Neural progenitor cell (in vitro differentiated cells): ENCODE measurements around the gene CCL3. TPM values are rescaled to one million over a fixed set of nuclear protein-coding genes. Genes with fewer than 3 reads are reported as not detected.
A peak's percentile ranks its signal among the peaks of the same experiment; 100 is the strongest.

Experiments used
- DNase-seq: peaks from one replicate; pipeline ENCODE4 v3.0.0-alpha.2; 2016; ENCODE audit warnings: low spot score
- H2AFZ ChIP-seq: fragments of 200-600 bp; sonication (generic); replicated peaks from 2 replicates; pipeline ENCODE4 v1.6.1; 2016; ENCODE audit warnings: antibody characterized with exemption
- H3F3A ChIP-seq: fragments of 200-600 bp; sonication (generic); 2 replicates; pipeline ENCODE4 v1.6.1; 2016; ENCODE audit warnings: antibody characterized with exemption, low read depth
- H3K27ac ChIP-seq: fragments of 200-600 bp; sonication (generic); 2 replicates; pipeline ENCODE4 v1.5.1; 2016; ENCODE audit warnings: mild to moderate bottlenecking
- H3K27me3 ChIP-seq: fragments of 200-600 bp; sonication (generic); 2 replicates; pipeline ENCODE4 v1.6.1; 2016; ENCODE audit warnings: mild to moderate bottlenecking, moderate library complexity
- H3K36me3 ChIP-seq: fragments of 200-600 bp; sonication (generic); 2 replicates; pipeline ENCODE4 v1.5.1; 2016
- H3K4me1 ChIP-seq: fragments of 200-600 bp; sonication (generic); 2 replicates; pipeline ENCODE4 v1.6.1; 2016; ENCODE audit warnings: mixed run types
- H3K4me2 ChIP-seq: fragments of 200-600 bp; sonication (generic); 2 replicates; pipeline ENCODE4 v1.6.1; 2016
- H3K4me3 ChIP-seq: fragments of 200-600 bp; sonication (generic); 2 replicates; pipeline ENCODE4 v1.5.1; 2016
- H3K79me2 ChIP-seq: fragments of 200-600 bp; sonication (generic); 2 replicates; pipeline ENCODE4 v1.6.1; 2016; ENCODE audit warnings: low read depth
- H3K9ac ChIP-seq: fragments of 200-600 bp; sonication (generic); 2 replicates; pipeline ENCODE4 v1.6.1; 2016
- H3K9me3 ChIP-seq: fragments of 200-600 bp; sonication (generic); 2 replicates; pipeline ENCODE4 v1.5.1; 2016; ENCODE audit warnings: low read depth
- H4K20me1 ChIP-seq: fragments of 200-600 bp; sonication (generic); 2 replicates; pipeline ENCODE4 v1.6.1; 2016; ENCODE audit warnings: low read depth
- H3K27ac Mint-ChIP-seq: 3 replicates; pipeline ENCODE4 v1.8.0; 2021; ENCODE audit warnings: mixed read lengths
- H3K27me3 Mint-ChIP-seq: 2 replicates; pipeline ENCODE4 v1.8.0; 2022; ENCODE audit warnings: low read depth, mild to moderate bottlenecking, inconsistent platforms, moderate library complexity, mixed read lengths; ENCODE audit not compliant: insufficient read depth
- H3K36me3 Mint-ChIP-seq: 3 replicates; pipeline ENCODE4 v1.8.0; 2021; ENCODE audit warnings: mixed read lengths
- H3K4me1 Mint-ChIP-seq: 3 replicates; pipeline ENCODE4 v1.8.0; 2021; ENCODE audit warnings: mixed read lengths
- H3K4me3 Mint-ChIP-seq: 3 replicates; pipeline ENCODE4 v1.8.0; 2021; ENCODE audit warnings: mild to moderate bottlenecking, moderate library complexity, mixed read lengths
- H3K9me3 Mint-ChIP-seq: 3 replicates; pipeline ENCODE4 v1.8.0; 2020; ENCODE audit warnings: mixed read lengths
- CTCF ChIP-seq: fragments of 200-600 bp; sonication (generic); IDR thresholded peaks from 2 replicates; pipeline ENCODE4 v1.5.1; 2017; ENCODE audit warnings: antibody characterized with exemption, mild to moderate bottlenecking
- EZH2 ChIP-seq: fragments of 200-600 bp; sonication (generic); IDR thresholded peaks from 2 replicates; pipeline ENCODE4 v1.6.1; 2017; ENCODE audit warnings: antibody characterized with exemption, mild to moderate bottlenecking, moderate library complexity
- EZH2phosphoT487 ChIP-seq: fragments of 200-600 bp; sonication (generic); IDR thresholded peaks from 2 replicates; pipeline ENCODE4 v1.6.1; 2017; ENCODE audit warnings: antibody characterized with exemption
- total RNA-seq: library from RNA; depleted of rRNA; stranded (reverse); fragments of >200 nt; gene quantifications from 2 replicates; pipeline ENCODE4 v1.2.3, GENCODE V29; 2015; ENCODE audit warnings: low replicate concordance

Gene CCL3
- total RNA-seq, 1 donor from 2014 or later, result not detected

- Histone ChIP-seq H3K36me3 (no peaks in the 10 kb centered on the region), H3K4me2 (no peak overlapping the region), H3K27me3 (no peaks in the 10 kb centered on the region), H3K79me2 (no peaks in the 10 kb centered on the region), H3K9me3 (no peaks in the 10 kb centered on the region), H3F3A (no peaks in the 10 kb centered on the region), H3K4me3 (no peak overlapping the region), H3K9ac (no peak overlapping the region), H3K27ac (no peak overlapping the region), H4K20me1 (no peaks in the 10 kb centered on the region), H3K4me1 (peaks cover 5% of the 10 kb centered on the region), H2AFZ (no peak overlapping the region)
- Mint-ChIP-seq H3K27ac (no peak overlapping the region), H3K9me3 (no peaks in the 10 kb centered on the region), H3K4me3 (no peak overlapping the region), H3K4me1 (peaks cover 4% of the 10 kb centered on the region), H3K27me3 (peaks cover 3% of the 10 kb centered on the region), H3K36me3 (no peaks in the 10 kb centered on the region)
- DNase-seq, result no peak
- TF ChIP-seq EZH2phosphoT487, result no peak
- TF ChIP-seq EZH2, result no peak
- TF ChIP-seq CTCF, result no peak
Measured at GRCh38 chr17:36135465-36135864, 45.5 kb upstream of the CCL3 start.

- Histone ChIP-seq H2AFZ (no peak overlapping the region), H4K20me1 (no peaks in the 10 kb centered on the region), H3F3A (no peaks in the 10 kb centered on the region), H3K9ac (no peak overlapping the region), H3K36me3 (no peaks in the 10 kb centered on the region), H3K27ac (no peak overlapping the region), H3K9me3 (no peaks in the 10 kb centered on the region), H3K27me3 (no peaks in the 10 kb centered on the region), H3K4me1 (peaks cover 5% of the 10 kb centered on the region), H3K79me2 (no peaks in the 10 kb centered on the region), H3K4me2 (no peak overlapping the region), H3K4me3 (no peak overlapping the region)
- no peaks in the 10 kb centered on the region for H3K9me3 Mint-ChIP-seq
- H3K4me1 Mint-ChIP-seq, result peaks cover 4% of the 10 kb centered on the region
- H3K27me3 Mint-ChIP-seq, result peaks cover 3% of the 10 kb centered on the region
- TF ChIP-seq CTCF (no peak), EZH2phosphoT487 (no peak), EZH2 (no peak)
- no peak for DNase-seq
- H3K4me3 Mint-ChIP-seq, result no peak overlapping the region
- H3K27ac Mint-ChIP-seq, result no peak overlapping the region
- no peaks in the 10 kb centered on the region for H3K36me3 Mint-ChIP-seq
Measured at GRCh38 chr17:36133602-36134236, 43.8 kb upstream of the CCL3 start.

GRCh38 chr17:36132421-36132831, 42.5 kb upstream of the CCL3 start:
- H3K9ac ChIP-seq, result no peak overlapping the region
- no peaks in the 10 kb centered on the region for H3K27me3 ChIP-seq
- no peaks in the 10 kb centered on the region for H4K20me1 ChIP-seq
- H3K79me2 ChIP-seq, result no peaks in the 10 kb centered on the region
- DNase-seq, result no peak
- no peak overlapping the region for H3K4me2 ChIP-seq
- Mint-ChIP-seq H3K27ac (no peak overlapping the region), H3K4me3 (no peak overlapping the region), H3K4me1 (peaks cover 7% of the 10 kb centered on the region), H3K36me3 (no peaks in the 10 kb centered on the region), H3K9me3 (no peaks in the 10 kb centered on the region), H3K27me3 (peaks cover 3% of the 10 kb centered on the region)
- H3K4me1 ChIP-seq, result peaks cover 5% of the 10 kb centered on the region
- no peaks in the 10 kb centered on the region for H3K9me3 ChIP-seq
- no peaks in the 10 kb centered on the region for H3F3A ChIP-seq
- TF ChIP-seq EZH2phosphoT487 (no peak), EZH2 (no peak), CTCF (no peak)
- no peak overlapping the region for H3K4me3 ChIP-seq
- no peaks in the 10 kb centered on the region for H3K36me3 ChIP-seq
- no peak overlapping the region for H3K27ac ChIP-seq
- peak overlapping the region; percentile 0 for H2AFZ ChIP-seq
